Pancreas (tissue), 10 donors: ENCODE measurements around the gene CCDC110. TPM values are rescaled to one million over a fixed set of nuclear protein-coding genes. Genes with fewer than 3 reads are reported as not detected.

Source experiments
- ATAC-seq, 4 donors: fragments of 200-7000 bp; cut with Tn5 transposase; one replicate each; pipeline versions ENCODE4 v1.8.0 to v1.9.1; 2020; ENCODE audit warnings: mild to moderate bottlenecking in 4 of 4, moderate library complexity in 4 of 4
- DNase-seq, 6 donors: peaks; one replicate each; pipeline ENCODE4 v3.0.0-alpha.2; 2020
- FAIRE-seq: peaks from 2 replicates; lab custom pipeline; 2012; peaks lifted over from hg19 to GRCh38; lab: Jason Lieb, UNC
- H3K27ac ChIP-seq, 4 donors: fragments of 200-600 bp; sonication (generic); 1 replicate in 3 of 4; 2 replicates in 1 of 4; pipeline versions ENCODE4 v1.5.0 to v1.8.0; 2020
- H3K27me3 ChIP-seq, 4 donors: fragments of 200-600 bp; one replicate each; pipeline ENCODE4 v1.8.0; 2021
- H3K36me3 ChIP-seq, 3 donors: fragments of 200-600 bp; sonication (generic) in 1 of 3; one replicate each; pipeline versions ENCODE4 v1.5.0 to v1.8.0; 2020 to 2021
- H3K4me1 ChIP-seq, 3 donors: fragments of 200-600 bp; one replicate each; pipeline ENCODE4 v1.8.0; 2021
- H3K4me3 ChIP-seq, 4 donors: fragments of 200-600 bp; sonication (generic) in 2 of 4; one replicate each; pipeline versions ENCODE4 v1.5.0 to v1.8.0; 2020 to 2021
- H3K9me3 ChIP-seq, 4 donors: fragments of 200-600 bp; one replicate each; pipeline ENCODE4 v1.8.0; 2021
- WGBS, 2 donors: extraction: QIAGEN DNeasy Blood & Tissue Kit; methylation state at CpG; one replicate each; pipeline ENCODE4 v1.1.7; 2013; 5-methylcytosine and 5-hydroxymethylcytosine counted together
- intact Hi-C, 3 donors: fragments of 100-400 bp; cut with DNase I; formaldehyde crosslinking; loops; one replicate each; pipeline versions ENCODE4 v1.11.1 to v1.14.2; 2022
- polyA plus RNA-seq, 2 donors: library from polyadenylated mRNA; stranded (reverse); fragments of 200-250 nt; gene quantifications; one replicate each; pipeline ENCODE4 v1.2.3, GENCODE V29; 2013
- total RNA-seq, 6 donors: library from RNA; stranded (reverse); fragmentation: NEBNext Ultra II Directional in 4 of 6; extraction: Animal tissue kit (Norgen Biotek cat#: 25700) in 4 of 6; gene quantifications; one replicate each; pipeline versions ENCODE4 v1.2.1 to v1.2.4, GENCODE V29; 2021 to 2023
- TF ChIP-seq, protein P1 (sequence below), 4 donors: fragments of 200-600 bp; sonication (generic) in 3 of 4; IDR thresholded peaks; one replicate each; pipeline versions ENCODE4 v1.5.0 to v1.8.0; 2021; ENCODE audit warnings: antibody characterized with exemption in 4 of 4
- donor health status: healthy with polysubstance abuse.
- donor health status: DM: no; HTN: no; CAD: no; lungs with moderate emphysema.
- donor health status: DM: no; HTN: no; CAD: no.
- donor health status: control.
- donor health status: control.
- donor health status: Bipolar disorder and iron deficiency.
- donor health status: DM: yes; HTN: yes; CAD: no.
- donor health status: DM: no; HTN: no; CAD: no.
- donor health status: DM: no; HTN: no; CAD: no.
- donor health status: DM: yes; HTN: yes; CAD: no.

The CCDC110 gene
- total and polyA plus RNA-seq, 8 donors = 4.1 to 25.8 (median 14.9) TPM

DNA sequence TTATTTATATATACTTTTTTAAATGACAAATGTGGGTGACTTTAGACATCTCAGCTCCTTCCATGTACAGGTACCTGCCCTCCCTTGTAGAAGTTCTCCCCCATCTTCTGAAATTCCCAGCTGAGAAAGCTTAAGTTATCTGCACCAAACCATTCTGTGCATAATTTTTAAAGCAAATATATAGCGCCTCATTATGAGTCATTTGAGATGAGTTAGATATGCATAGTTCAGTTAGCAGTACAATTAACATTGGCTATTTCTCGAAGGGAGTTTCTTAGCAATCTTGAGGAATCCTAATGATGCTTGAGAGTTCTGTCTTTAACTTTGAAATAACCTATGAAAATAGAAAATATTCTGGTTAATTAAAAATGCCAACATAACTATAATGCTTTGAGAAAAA is 26.3 kb downstream of the CCDC110 start:
- Histone ChIP-seq H3K36me3 (no peaks in the 10 kb centered on the region), H3K4me3 (no peak overlapping the region), H3K4me1 (no peaks in the 10 kb centered on the region), H3K9me3 (no peaks in the 10 kb centered on the region), H3K27me3 (no peaks in the 10 kb centered on the region), H3K27ac (no peak overlapping the region)
- FAIRE-seq (no peak), DNase-seq (no peak), ATAC-seq (no peak)
- intact Hi-C loops = no loop called here
- TF ChIP-seq, protein P1, sequence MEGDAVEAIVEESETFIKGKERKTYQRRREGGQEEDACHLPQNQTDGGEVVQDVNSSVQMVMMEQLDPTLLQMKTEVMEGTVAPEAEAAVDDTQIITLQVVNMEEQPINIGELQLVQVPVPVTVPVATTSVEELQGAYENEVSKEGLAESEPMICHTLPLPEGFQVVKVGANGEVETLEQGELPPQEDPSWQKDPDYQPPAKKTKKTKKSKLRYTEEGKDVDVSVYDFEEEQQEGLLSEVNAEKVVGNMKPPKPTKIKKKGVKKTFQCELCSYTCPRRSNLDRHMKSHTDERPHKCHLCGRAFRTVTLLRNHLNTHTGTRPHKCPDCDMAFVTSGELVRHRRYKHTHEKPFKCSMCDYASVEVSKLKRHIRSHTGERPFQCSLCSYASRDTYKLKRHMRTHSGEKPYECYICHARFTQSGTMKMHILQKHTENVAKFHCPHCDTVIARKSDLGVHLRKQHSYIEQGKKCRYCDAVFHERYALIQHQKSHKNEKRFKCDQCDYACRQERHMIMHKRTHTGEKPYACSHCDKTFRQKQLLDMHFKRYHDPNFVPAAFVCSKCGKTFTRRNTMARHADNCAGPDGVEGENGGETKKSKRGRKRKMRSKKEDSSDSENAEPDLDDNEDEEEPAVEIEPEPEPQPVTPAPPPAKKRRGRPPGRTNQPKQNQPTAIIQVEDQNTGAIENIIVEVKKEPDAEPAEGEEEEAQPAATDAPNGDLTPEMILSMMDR (IDR thresholded peaks at IDR 0.05) = no peak
- 89 to 92% methylated on average over 2 of the region's 2 CpGs for WGBS, 2 donors

DNA sequence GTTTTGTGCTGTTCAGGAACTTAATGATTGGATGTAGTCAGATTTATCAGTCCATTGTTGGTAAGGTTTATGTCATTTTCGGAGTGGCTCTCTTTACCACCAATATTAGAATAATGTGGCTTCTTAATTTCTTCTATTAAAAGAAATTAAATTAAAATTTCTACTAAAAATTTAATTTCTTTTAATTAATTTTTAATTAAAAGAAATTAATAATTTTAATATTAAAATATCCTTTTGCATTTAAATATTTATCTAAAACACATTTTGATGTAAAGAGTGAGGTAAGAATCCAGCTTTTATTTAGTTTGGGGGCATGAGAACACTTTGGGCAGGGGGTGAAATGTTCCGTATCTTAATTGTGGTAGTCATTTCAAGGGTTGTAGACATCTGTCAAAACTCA is 30.1 kb downstream of the CCDC110 start:
- WGBS, 2 donors = 91 to 92% methylated on average over 2 of the region's 2 CpGs
- intact Hi-C loops = no loop called here
- DNase-seq (no peak), FAIRE-seq (peak; percentile 41), ATAC-seq (no peak)
- no peaks in the 10 kb centered on the region for H3K27me3 ChIP-seq
- TF ChIP-seq, protein P1 (IDR thresholded peaks at IDR 0.05) = no peak
- no peak overlapping the region for H3K4me3 ChIP-seq
- no peaks in the 10 kb centered on the region for H3K4me1 ChIP-seq
- H3K9me3 ChIP-seq = no peaks in the 10 kb centered on the region
- H3K36me3 ChIP-seq = no peaks in the 10 kb centered on the region
- H3K27ac ChIP-seq = no peak overlapping the region

DNA sequence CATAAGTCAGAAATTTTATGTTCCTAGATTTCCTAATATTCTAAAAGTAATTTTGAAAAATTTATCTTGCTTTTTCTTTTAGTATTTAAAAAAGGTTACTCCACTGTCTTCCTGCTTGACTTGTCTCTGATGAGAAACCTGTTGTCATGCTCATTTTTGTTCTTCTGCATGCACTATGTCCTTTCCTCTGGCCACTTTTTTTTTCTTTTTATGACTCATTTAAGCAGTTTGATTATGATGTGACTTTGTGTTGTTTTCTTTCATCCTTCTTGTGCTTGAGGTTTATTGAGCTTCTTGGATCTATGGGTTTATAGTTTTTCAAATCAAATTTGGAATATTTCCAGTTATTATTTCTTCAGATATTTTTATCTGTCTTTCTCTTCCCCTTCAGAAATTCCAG is 33.7 kb downstream of the CCDC110 start:
- no peaks in the 10 kb centered on the region for H3K4me1 ChIP-seq
- H3K4me3 ChIP-seq = no peak overlapping the region
- H3K27ac ChIP-seq = no peak overlapping the region
- intact Hi-C loops = no loop called here
- TF ChIP-seq, protein P1 (IDR thresholded peaks at IDR 0.05) = no peak
- H3K9me3 ChIP-seq = no peaks in the 10 kb centered on the region
- FAIRE-seq (no peak), ATAC-seq (no peak), DNase-seq (no peak)
- no peaks in the 10 kb centered on the region for H3K36me3 ChIP-seq
- H3K27me3 ChIP-seq = no peaks in the 10 kb centered on the region

DNA sequence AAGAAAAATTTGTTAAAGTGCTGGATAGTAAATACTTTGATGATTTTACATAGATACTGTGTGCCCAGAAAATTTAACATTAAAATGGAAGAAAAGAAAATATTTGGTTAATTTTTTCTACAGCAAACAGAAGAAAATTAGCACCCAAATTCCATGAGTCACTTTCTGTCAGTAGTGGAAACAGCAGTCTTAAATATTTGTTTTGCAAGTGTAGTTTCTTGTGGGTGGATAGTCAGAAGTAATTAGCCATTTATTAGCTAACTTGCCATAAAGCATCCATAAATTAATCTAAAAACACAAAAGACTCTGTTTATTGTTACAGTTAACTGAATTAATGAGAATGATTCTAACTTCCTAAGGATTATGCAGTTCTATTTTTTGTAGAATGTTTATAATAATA is 36.1 kb downstream of the CCDC110 start:
- no peaks in the 10 kb centered on the region for H3K27me3 ChIP-seq
- intact Hi-C loops = no loop called here
- no peak overlapping the region for H3K4me3 ChIP-seq
- H3K9me3 ChIP-seq = no peaks in the 10 kb centered on the region
- FAIRE-seq (no peak), ATAC-seq (no peak), DNase-seq (no peak)
- H3K36me3 ChIP-seq = no peaks in the 10 kb centered on the region
- TF ChIP-seq, protein P1 (IDR thresholded peaks at IDR 0.05) = no peak
- no peaks in the 10 kb centered on the region for H3K4me1 ChIP-seq
- H3K27ac ChIP-seq = no peak overlapping the region

DNA sequence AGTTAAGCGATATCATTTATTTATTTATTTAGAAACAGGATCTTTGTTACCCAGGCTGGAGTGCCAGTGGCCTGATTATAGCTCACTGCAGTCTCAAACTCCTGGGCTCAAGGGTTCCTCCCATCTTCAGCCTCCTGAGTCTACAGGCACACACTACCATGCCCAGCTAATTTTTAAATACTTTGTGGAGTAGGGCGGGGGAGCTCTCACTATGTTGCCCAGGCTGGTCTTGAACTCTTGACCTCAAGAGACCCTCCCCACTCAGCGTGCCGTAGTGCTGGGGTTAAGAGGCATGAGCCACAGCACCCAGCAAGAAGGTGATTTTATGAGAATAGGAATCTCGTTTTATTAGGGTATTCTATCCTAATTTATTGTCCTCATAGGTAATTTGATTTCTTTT is 41.9 kb downstream of the CCDC110 start:
- TF ChIP-seq, protein P1 (IDR thresholded peaks at IDR 0.05) = no peak
- no peak for DNase-seq
- 60 to 69% methylated on average over 5 of the region's 5 CpGs for WGBS, 2 donors
- FAIRE-seq = no peak
- no peak for ATAC-seq
- Histone ChIP-seq H3K27me3 (no peaks in the 10 kb centered on the region), H3K4me1 (peaks cover 0 to 3% (median 3%) of the 10 kb centered on the region in 3 donors), H3K9me3 (no peaks in the 10 kb centered on the region), H3K27ac (no peak overlapping the region), H3K36me3 (no peaks in the 10 kb centered on the region), H3K4me3 (no peak overlapping the region)
- intact Hi-C loops = no loop called here
